ENCODE measurements around the gene DFFB. TPM values are rescaled to one million over a fixed set of nuclear protein-coding genes. Genes with fewer than 3 reads are reported as not detected.

Gene DFFB
- total RNA-seq, 1 donor from 2014 or later, result 4.4 TPM

GRCh38 chr1:3924186-3924824 lies 67.0 kb downstream of the DFFB start:
- no peak for DNase-seq (ENCODE audit: low spot score)

GRCh38 chr1:3924825-3925220 lies 67.5 kb downstream of the DFFB start:
- no peak for DNase-seq (ENCODE audit: low spot score)

DNA sequence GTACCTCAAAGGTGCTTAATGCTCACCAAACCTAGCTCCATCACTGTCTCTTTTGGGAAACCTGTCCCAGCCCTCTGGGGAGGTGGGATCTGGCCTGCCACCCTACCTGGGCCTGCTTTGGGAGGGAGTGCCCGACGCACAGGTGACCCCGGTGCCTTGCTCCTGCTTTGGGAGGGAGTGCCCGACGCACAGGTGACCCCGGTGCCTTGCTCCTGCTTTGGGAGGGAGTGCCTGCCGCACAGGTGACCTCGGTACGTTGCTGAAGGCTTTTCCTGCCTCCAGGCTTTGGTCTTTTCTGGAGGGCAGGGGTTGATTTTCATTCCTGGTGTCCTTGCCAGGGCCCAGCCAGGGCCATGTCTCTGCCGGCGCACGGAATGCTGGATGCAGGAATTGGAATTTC lies 68.0 kb downstream of the DFFB start:
- no peak for DNase-seq (ENCODE audit: low spot score)

DNA sequence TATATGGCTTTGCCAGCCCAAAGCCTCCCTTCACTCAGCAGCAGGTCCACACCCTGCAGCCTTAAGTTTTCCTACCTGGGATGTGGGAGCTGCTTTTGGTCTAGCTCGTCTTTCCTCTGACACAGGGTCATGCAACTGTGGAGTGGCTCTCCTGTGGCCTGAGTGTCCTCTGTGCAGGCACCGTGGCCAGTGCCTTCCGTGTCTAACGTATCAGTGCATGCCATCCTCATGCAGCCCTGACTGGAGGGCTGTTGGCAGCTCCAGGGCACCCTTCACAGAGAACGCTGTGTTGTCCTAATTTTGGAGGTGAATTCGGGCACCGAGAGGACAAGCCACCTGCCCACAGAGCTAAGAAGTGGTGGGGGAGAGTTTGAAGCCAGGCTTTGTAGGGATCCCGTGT lies 68.5 kb downstream of the DFFB start:
- no peak for DNase-seq (ENCODE audit: low spot score)

DNA sequence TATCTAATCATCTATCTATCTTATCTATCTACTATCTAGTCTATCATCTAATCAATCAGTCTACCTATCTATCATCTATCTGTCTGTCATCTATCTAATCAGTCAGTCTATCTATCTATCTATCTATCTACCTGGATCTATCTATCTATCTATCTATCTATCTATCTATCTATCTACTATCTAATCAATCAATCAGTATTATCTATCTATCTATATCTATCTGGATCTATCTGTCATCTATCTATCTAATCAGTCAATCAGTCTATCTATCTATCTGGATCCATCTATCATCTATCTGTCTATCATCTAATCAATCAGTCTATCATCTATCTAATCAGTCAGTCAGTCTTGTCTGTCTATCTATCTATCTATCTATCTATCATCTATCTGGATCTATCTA lies 69.7 kb downstream of the DFFB start:
- no peak for DNase-seq (ENCODE audit: low spot score)

DNA sequence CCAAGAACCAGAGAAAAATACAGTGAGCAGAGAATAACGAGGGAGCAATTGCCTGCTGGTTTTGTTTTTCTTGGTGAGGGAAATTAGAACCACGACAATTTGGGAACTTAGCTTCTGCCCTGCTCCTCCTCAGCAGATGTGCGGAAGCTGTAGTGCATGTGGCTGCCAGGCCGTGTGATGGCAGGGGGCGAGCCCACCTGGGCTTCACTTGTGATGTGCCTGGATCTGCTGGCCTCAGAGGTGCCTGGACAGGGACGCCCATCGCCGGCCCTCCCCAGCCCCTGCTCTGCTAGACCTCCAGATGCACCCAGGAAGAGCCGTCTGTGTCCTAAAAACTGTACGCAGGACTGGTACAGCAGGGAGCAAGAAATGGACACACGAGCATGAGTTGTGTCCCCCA lies 71.3 kb downstream of the DFFB start:
- DNase-seq (ENCODE audit: low spot score), result no peak

DNA sequence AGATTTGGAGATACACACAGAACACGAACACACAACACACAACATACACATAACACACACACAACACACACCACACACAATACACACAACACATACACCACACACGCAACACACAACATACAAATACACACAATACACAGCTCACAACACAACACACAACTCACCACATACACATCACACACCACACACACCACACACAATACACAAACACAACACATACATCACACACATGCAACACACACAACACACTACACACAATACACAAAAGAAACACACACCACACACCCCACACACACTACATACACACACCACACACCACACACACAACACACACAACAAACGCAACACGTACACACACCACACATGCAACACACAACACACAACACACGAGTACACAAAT lies 71.8 kb downstream of the DFFB start:
- no peak for DNase-seq (ENCODE audit: low spot score)

DNA sequence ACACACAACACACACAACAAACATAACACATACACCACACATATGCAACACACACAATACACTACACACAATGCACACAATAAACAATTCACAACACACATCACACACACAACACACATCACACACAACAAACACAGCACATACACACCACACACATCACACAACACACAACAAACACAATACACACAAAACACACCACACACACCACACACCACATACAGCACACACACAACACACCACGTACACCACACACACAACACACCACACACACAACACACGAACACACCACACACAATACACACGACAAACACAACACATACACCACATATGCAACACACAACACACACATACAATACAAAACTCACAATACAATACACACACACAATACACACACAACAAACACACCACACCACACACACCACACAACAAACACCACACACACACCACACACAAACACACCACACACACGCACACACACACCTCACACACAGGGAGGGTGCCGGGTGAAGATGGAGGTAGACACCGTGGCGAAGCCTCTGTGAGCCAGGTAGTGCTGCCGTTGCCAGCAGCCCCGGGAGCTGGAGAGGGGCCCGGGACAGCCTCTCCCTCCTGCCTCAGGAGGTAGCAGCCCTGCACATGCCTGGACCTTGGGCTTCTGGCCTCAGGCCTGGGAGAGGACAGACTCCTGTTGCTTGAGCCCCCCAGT lies 73.2 kb downstream of the DFFB start:
- DNase-seq (ENCODE audit: low spot score), result no peak

- DNase-seq (ENCODE audit: low spot score), result no peak
These were observed 74.0 kb downstream of the DFFB start for GRCh38 chr1:3931007-3931912.

DNA sequence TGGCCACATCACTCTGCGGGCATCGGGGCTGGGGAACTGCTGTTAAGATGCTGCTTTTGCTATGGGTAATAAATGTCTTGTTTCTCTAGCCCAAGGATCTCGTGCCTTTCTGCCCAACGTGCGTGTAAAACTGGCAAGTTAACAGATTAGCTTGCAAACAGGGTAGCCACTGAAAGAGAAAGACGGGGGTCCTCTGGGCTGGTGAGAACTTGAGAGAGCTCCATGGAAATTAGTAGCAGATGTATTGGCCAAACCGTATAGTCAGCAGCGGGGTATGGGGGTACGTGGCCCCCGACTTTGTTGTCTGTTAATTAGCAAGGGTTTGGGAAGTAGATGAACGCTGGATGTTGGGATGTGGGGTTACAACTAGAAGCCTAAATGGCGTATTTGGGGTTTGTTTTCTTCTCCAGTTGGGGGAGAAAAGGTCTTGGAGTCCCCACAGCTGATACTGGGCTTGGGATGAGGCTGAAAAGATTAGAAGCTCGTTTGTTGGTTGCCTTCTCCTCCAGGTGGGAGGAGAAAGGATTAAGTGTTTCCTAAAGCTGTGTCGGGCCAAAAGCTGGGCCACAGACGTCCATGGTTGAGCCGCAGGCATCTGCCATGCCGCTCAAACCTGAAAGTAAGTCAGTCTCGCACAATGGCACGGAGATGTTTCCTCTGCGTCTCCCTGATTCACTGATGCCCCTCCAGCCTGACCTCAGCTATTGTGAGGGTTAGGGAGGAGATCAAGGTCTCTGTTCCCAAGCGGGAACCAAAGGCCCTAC lies 75.1 kb downstream of the DFFB start:
- no peak for DNase-seq (ENCODE audit: low spot score)

Other genes starting within 250 kb of the DFFB start
- gene MEGF6, start 246.0 kb upstream of the DFFB start, total RNA-seq, result 61.1 TPM
- gene TPRG1L, start 232.5 kb upstream of the DFFB start, total RNA-seq, result 54.0 TPM
- 14.8 TPM for gene WRAP73, start 207.4 kb upstream of the DFFB start, total RNA-seq
- gene TP73, start 205.0 kb upstream of the DFFB start, total RNA-seq, result not detected
- not detected for gene CCDC27, start 105.0 kb upstream of the DFFB start, total RNA-seq
- gene SMIM1, start 84.7 kb upstream of the DFFB start, total RNA-seq, result 3.7 TPM
- gene LRRC47, start 61.0 kb upstream of the DFFB start, total RNA-seq, result 38.7 TPM
- 45.0 TPM for gene CEP104, start 265 bp upstream of the DFFB start, total RNA-seq
- gene C1orf174, start 42.8 kb downstream of the DFFB start, total RNA-seq, result 20.5 TPM

Measured in mesenteric fat pad (tissue), 1 donor.